Measurements from ENCODE around the gene U2AF2.

Gene U2AF2

DNA sequence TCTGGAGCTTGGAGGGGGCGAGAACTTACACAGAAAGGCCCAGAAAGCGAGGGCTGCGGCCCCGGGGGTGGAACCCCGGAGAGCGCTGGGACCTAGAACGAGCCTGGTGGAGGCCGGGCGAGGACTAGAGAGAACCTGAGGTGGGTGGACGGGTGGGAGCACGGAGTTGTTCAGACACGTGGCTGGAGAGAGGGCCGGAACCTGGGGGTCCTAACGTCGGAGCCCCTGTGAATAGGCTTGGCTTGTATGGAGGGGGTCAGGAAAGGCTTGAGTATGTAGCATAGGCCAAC lies 11.0 kb upstream of the U2AF2 start:
- H3K4me2 ChIP-seq (ENCODE audit: insufficient read depth, low read length, poor library complexity, severe bottlenecking) = peak overlapping the region; percentile 89
- H3K27ac ChIP-seq (replicated peaks; ENCODE audit: low read length) = no peak overlapping the region
- no peak overlapping the region for H4K8ac ChIP-seq (ENCODE audit: low read depth, low read length)
- peak overlapping the region; percentile 8 for H3K23ac ChIP-seq (ENCODE audit: low read depth, low read length, poor library complexity)
- H3K14ac ChIP-seq (ENCODE audit: low read length) = peak overlapping the region; percentile 89
- no peak overlapping the region for H4K91ac ChIP-seq (ENCODE audit: low read depth, low read length, poor library complexity)
- H2AFZ ChIP-seq (ENCODE audit: low read length) = peak overlapping the region; percentile 64
- H2BK120ac ChIP-seq (ENCODE audit: low read depth, low read length) = no peak overlapping the region
- H2BK5ac ChIP-seq (ENCODE audit: low read length) = peak overlapping the region; percentile 84
- peak overlapping the region; percentile 3 for H3K4ac ChIP-seq (ENCODE audit: low read length)
- peaks cover 25 to 31% of the 10 kb centered on the region in 2 donors for H3K4me1 ChIP-seq (ENCODE audit: control insufficient read depth in 2 of 2, insufficient read depth in 1 of 2, low read depth in 1 of 2, low read length in 2 of 2)
- no CpG with 5 or more reads among the region's 15 CpGs for WGBS, 2 donors (ENCODE audit: extremely low coverage in 2 of 2, insufficient read length in 2 of 2, insufficient replicate concordance in 1 of 2)
- H3K27me3 ChIP-seq (ENCODE audit: control insufficient read depth in 3 of 3, insufficient read depth in 3 of 3, low read depth in 1 of 3, low read length in 3 of 3) = no peaks in the 10 kb centered on the region
- no peak overlapping the region for H2BK15ac ChIP-seq (ENCODE audit: low read length)
- H2BK12ac ChIP-seq (ENCODE audit: low read length) = no peak overlapping the region
- peak overlapping the region; percentile 84 to 94 for H3K4me3 ChIP-seq (ENCODE audit: low read length in 2 of 2)
- peak overlapping the region; percentile 76 for H3K18ac ChIP-seq (ENCODE audit: low read length)
- H2AK5ac ChIP-seq (ENCODE audit: low read depth, low read length) = peak overlapping the region; percentile 95
- H3K36me3 ChIP-seq (replicated peaks in 1 of 2; ENCODE audit: control insufficient read depth in 2 of 2, insufficient read depth in 2 of 2, low read length in 2 of 2) = peaks cover 17 to 20% of the 10 kb centered on the region in 2 donors
- peaks cover 35% of the 10 kb centered on the region for H3K79me1 ChIP-seq (ENCODE audit: low read depth, low read length)
- peak overlapping the region; percentile 86 for H3K9ac ChIP-seq (ENCODE audit: low read depth, low read length, poor library complexity)
- no peak for DNase-seq (ENCODE audit: low spot score)
- no peaks in the 10 kb centered on the region for H3K9me3 ChIP-seq (replicated peaks in 1 of 2; ENCODE audit: control insufficient read depth in 2 of 2, insufficient read depth in 1 of 2, low read depth in 1 of 2, low read length in 2 of 2)

DNA sequence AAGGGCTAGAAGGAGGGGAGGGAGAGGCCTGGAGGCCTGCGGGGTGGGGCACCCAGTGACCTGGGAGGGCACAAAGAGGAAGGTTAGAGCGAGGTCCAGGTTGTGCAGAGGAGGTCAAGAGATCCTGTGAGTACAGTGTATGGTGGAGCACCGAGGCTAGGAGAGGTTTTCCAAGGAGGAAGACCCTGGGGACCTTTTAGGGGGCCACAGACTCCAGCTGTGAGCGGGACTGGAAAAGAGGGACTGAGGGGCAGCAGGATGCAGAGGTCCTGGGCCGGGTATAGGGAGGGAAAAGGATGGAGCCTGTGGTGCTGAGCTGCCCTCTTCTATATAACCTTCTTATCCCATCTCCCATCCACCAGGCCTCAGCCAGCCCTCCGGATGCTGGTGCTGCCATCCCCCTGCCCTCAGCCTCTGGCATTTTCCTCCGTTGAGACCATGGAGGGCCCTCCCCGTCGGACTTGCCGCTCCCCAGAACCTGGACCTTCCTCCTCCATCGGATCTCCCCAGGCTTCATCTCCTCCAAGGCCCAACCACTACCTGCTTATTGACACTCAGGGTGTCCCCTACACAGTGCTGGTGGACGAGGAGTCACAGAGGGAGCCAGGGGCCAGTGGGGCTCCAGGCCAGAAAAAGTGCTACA lies 10.5 kb upstream of the U2AF2 start:
- H2BK120ac ChIP-seq (ENCODE audit: low read depth, low read length) = no peak overlapping the region
- no peak overlapping the region for H3K4ac ChIP-seq (ENCODE audit: low read length)
- H2BK15ac ChIP-seq (ENCODE audit: low read length) = no peak overlapping the region
- WGBS, 2 donors (ENCODE audit: extremely low coverage in 2 of 2, insufficient read length in 2 of 2, insufficient replicate concordance in 1 of 2) = no CpG with 5 or more reads among the region's 12 CpGs
- no peak overlapping the region for H4K91ac ChIP-seq (ENCODE audit: low read depth, low read length, poor library complexity)
- no peak overlapping the region for H2BK12ac ChIP-seq (ENCODE audit: low read length)
- no peak for DNase-seq (ENCODE audit: low spot score)
- H2AFZ ChIP-seq (ENCODE audit: low read length) = peak overlapping the region; percentile 64
- H3K14ac ChIP-seq (ENCODE audit: low read length) = no peak overlapping the region
- peaks cover 18 to 20% of the 10 kb centered on the region in 2 donors for H3K36me3 ChIP-seq (replicated peaks in 1 of 2; ENCODE audit: control insufficient read depth in 2 of 2, insufficient read depth in 2 of 2, low read length in 2 of 2)
- peak overlapping the region; percentile 86 for H3K9ac ChIP-seq (ENCODE audit: low read depth, low read length, poor library complexity)
- H3K18ac ChIP-seq (ENCODE audit: low read length) = no peak overlapping the region
- H2BK5ac ChIP-seq (ENCODE audit: low read length) = peak overlapping the region; percentile 84
- H3K4me3 ChIP-seq (ENCODE audit: low read length in 2 of 2) = peak overlapping the region; percentile 84 to 94
- peak overlapping the region; percentile 17 for H3K23ac ChIP-seq (ENCODE audit: low read depth, low read length, poor library complexity)
- H3K9me3 ChIP-seq (replicated peaks in 1 of 2; ENCODE audit: control insufficient read depth in 2 of 2, insufficient read depth in 1 of 2, low read depth in 1 of 2, low read length in 2 of 2) = no peaks in the 10 kb centered on the region
- H2AK5ac ChIP-seq (ENCODE audit: low read depth, low read length) = peak overlapping the region; percentile 95
- peaks cover 38% of the 10 kb centered on the region for H3K79me1 ChIP-seq (ENCODE audit: low read depth, low read length)
- H3K4me1 ChIP-seq (ENCODE audit: control insufficient read depth in 2 of 2, insufficient read depth in 1 of 2, low read depth in 1 of 2, low read length in 2 of 2) = peaks cover 26 to 33% of the 10 kb centered on the region in 2 donors
- H3K4me2 ChIP-seq (ENCODE audit: insufficient read depth, low read length, poor library complexity, severe bottlenecking) = peak overlapping the region; percentile 89
- no peaks in the 10 kb centered on the region for H3K27me3 ChIP-seq (ENCODE audit: control insufficient read depth in 3 of 3, insufficient read depth in 3 of 3, low read depth in 1 of 3, low read length in 3 of 3)
- H3K27ac ChIP-seq (replicated peaks; ENCODE audit: low read length) = no peak overlapping the region
- no peak overlapping the region for H4K8ac ChIP-seq (ENCODE audit: low read depth, low read length)

DNA sequence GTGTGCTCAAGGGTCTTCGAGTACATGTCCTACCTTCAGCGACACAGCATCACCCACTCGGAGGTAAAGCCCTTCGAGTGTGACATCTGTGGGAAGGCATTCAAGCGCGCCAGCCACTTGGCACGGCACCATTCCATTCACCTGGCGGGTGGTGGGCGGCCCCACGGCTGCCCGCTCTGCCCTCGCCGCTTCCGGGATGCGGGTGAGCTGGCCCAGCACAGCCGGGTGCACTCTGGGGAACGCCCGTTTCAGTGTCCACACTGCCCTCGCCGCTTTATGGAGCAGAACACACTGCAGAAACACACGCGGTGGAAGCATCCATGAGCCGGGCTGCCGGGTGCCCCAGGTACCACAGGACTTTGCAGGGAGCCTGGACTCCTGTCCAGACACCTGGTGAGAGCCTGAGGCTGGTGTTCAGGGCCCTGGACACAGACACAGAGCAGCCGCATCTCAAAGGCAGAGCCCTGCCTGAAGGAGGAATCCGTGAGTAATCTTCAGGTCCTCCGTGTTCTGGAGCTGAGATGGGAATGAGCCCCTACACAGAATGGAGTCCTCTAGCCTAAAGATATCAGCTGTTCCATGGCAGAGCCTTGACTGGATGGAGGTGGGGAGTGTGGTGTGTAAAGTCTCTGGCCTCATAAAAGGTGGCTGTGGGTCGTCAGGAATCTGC lies 9.9 kb upstream of the U2AF2 start:
- no peak overlapping the region for H2BK120ac ChIP-seq (ENCODE audit: low read depth, low read length)
- no peaks in the 10 kb centered on the region for H3K27me3 ChIP-seq (ENCODE audit: control insufficient read depth in 3 of 3, insufficient read depth in 3 of 3, low read depth in 1 of 3, low read length in 3 of 3)
- H3K9me3 ChIP-seq (replicated peaks in 1 of 2; ENCODE audit: control insufficient read depth in 2 of 2, insufficient read depth in 1 of 2, low read depth in 1 of 2, low read length in 2 of 2) = no peaks in the 10 kb centered on the region
- no peak overlapping the region for H3K4me2 ChIP-seq (ENCODE audit: insufficient read depth, low read length, poor library complexity, severe bottlenecking)
- H3K27ac ChIP-seq (replicated peaks; ENCODE audit: low read length) = no peak overlapping the region
- H2BK5ac ChIP-seq (ENCODE audit: low read length) = no peak overlapping the region
- H2AK5ac ChIP-seq (ENCODE audit: low read depth, low read length) = peak overlapping the region; percentile 56
- peak overlapping the region in 1 of 2 donors; percentile 94 for H3K4me3 ChIP-seq (ENCODE audit: low read length in 2 of 2)
- H3K4ac ChIP-seq (ENCODE audit: low read length) = no peak overlapping the region
- H3K79me1 ChIP-seq (ENCODE audit: low read depth, low read length) = peaks cover 36% of the 10 kb centered on the region
- peaks cover 25 to 31% of the 10 kb centered on the region in 2 donors for H3K4me1 ChIP-seq (ENCODE audit: control insufficient read depth in 2 of 2, insufficient read depth in 1 of 2, low read depth in 1 of 2, low read length in 2 of 2)
- H4K91ac ChIP-seq (ENCODE audit: low read depth, low read length, poor library complexity) = no peak overlapping the region
- H2AFZ ChIP-seq (ENCODE audit: low read length) = no peak overlapping the region
- H3K36me3 ChIP-seq (replicated peaks in 1 of 2; ENCODE audit: control insufficient read depth in 2 of 2, insufficient read depth in 2 of 2, low read length in 2 of 2) = peaks cover 21 to 23% of the 10 kb centered on the region in 2 donors
- no peak overlapping the region for H3K9ac ChIP-seq (ENCODE audit: low read depth, low read length, poor library complexity)
- H3K14ac ChIP-seq (ENCODE audit: low read length) = no peak overlapping the region
- no peak for DNase-seq (ENCODE audit: low spot score)
- no CpG with 5 or more reads among the region's 28 CpGs for WGBS, 2 donors (ENCODE audit: extremely low coverage in 2 of 2, insufficient read length in 2 of 2, insufficient replicate concordance in 1 of 2)
- H2BK15ac ChIP-seq (ENCODE audit: low read length) = no peak overlapping the region
- H3K18ac ChIP-seq (ENCODE audit: low read length) = no peak overlapping the region
- no peak overlapping the region for H4K8ac ChIP-seq (ENCODE audit: low read depth, low read length)
- peak overlapping the region; percentile 85 for H3K23ac ChIP-seq (ENCODE audit: low read depth, low read length, poor library complexity)
- peak overlapping the region; percentile 58 for H2BK12ac ChIP-seq (ENCODE audit: low read length)

DNA sequence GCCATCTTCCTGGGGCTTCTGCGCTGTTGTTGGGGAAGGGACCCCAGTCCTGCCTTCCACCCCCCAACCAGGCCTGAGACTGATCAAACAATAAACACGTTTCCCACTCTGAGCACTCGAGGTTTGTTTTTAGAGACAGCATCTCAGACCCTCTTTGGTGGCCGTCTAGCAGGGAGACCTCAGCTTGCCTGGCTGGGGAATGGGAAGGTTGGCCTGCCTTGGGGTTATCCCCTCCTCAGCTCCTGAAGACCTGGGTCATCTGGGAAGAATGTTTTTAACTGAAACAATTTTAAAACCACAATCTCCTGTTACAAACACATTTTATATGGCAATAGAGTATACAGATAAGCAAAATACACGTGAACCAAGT lies 9.3 kb upstream of the U2AF2 start:
- no peak overlapping the region for H4K8ac ChIP-seq (ENCODE audit: low read depth, low read length)
- peak overlapping the region in 1 of 2 donors; percentile 94 for H3K4me3 ChIP-seq (ENCODE audit: low read length in 2 of 2)
- peak overlapping the region; percentile 85 for H3K23ac ChIP-seq (ENCODE audit: low read depth, low read length, poor library complexity)
- no peaks in the 10 kb centered on the region for H3K9me3 ChIP-seq (replicated peaks in 1 of 2; ENCODE audit: control insufficient read depth in 2 of 2, insufficient read depth in 1 of 2, low read depth in 1 of 2, low read length in 2 of 2)
- WGBS, 2 donors (ENCODE audit: extremely low coverage in 2 of 2, insufficient read length in 2 of 2, insufficient replicate concordance in 1 of 2) = no CpG with 5 or more reads among the region's 5 CpGs
- DNase-seq (ENCODE audit: low spot score) = no peak
- no peak overlapping the region for H3K14ac ChIP-seq (ENCODE audit: low read length)
- peaks cover 24 to 28% of the 10 kb centered on the region in 2 donors for H3K36me3 ChIP-seq (replicated peaks in 1 of 2; ENCODE audit: control insufficient read depth in 2 of 2, insufficient read depth in 2 of 2, low read length in 2 of 2)
- H3K4me2 ChIP-seq (ENCODE audit: insufficient read depth, low read length, poor library complexity, severe bottlenecking) = no peak overlapping the region
- no peaks in the 10 kb centered on the region for H3K27me3 ChIP-seq (ENCODE audit: control insufficient read depth in 3 of 3, insufficient read depth in 3 of 3, low read depth in 1 of 3, low read length in 3 of 3)
- no peak overlapping the region for H2BK120ac ChIP-seq (ENCODE audit: low read depth, low read length)
- H3K4me1 ChIP-seq (ENCODE audit: control insufficient read depth in 2 of 2, insufficient read depth in 1 of 2, low read depth in 1 of 2, low read length in 2 of 2) = peaks cover 20 to 27% of the 10 kb centered on the region in 2 donors
- H3K18ac ChIP-seq (ENCODE audit: low read length) = no peak overlapping the region
- H3K27ac ChIP-seq (replicated peaks; ENCODE audit: low read length) = no peak overlapping the region
- no peak overlapping the region for H4K91ac ChIP-seq (ENCODE audit: low read depth, low read length, poor library complexity)
- no peak overlapping the region for H2AFZ ChIP-seq (ENCODE audit: low read length)
- H2AK5ac ChIP-seq (ENCODE audit: low read depth, low read length) = no peak overlapping the region
- H3K9ac ChIP-seq (ENCODE audit: low read depth, low read length, poor library complexity) = no peak overlapping the region
- H3K4ac ChIP-seq (ENCODE audit: low read length) = no peak overlapping the region
- peaks cover 35% of the 10 kb centered on the region for H3K79me1 ChIP-seq (ENCODE audit: low read depth, low read length)
- no peak overlapping the region for H2BK15ac ChIP-seq (ENCODE audit: low read length)
- no peak overlapping the region for H2BK5ac ChIP-seq (ENCODE audit: low read length)
- no peak overlapping the region for H2BK12ac ChIP-seq (ENCODE audit: low read length)
